ENCODE measurements around the gene NXF1. TPM values are rescaled to one million over a fixed set of nuclear protein-coding genes. Genes with fewer than 3 reads are reported as not detected.
A peak's percentile ranks its signal among the peaks of the same experiment; 100 is the strongest.

Gene NXF1
- total and polyA plus RNA-seq, 7 donors = 20.3 to 68.1 (median 40.2) TPM

DNA sequence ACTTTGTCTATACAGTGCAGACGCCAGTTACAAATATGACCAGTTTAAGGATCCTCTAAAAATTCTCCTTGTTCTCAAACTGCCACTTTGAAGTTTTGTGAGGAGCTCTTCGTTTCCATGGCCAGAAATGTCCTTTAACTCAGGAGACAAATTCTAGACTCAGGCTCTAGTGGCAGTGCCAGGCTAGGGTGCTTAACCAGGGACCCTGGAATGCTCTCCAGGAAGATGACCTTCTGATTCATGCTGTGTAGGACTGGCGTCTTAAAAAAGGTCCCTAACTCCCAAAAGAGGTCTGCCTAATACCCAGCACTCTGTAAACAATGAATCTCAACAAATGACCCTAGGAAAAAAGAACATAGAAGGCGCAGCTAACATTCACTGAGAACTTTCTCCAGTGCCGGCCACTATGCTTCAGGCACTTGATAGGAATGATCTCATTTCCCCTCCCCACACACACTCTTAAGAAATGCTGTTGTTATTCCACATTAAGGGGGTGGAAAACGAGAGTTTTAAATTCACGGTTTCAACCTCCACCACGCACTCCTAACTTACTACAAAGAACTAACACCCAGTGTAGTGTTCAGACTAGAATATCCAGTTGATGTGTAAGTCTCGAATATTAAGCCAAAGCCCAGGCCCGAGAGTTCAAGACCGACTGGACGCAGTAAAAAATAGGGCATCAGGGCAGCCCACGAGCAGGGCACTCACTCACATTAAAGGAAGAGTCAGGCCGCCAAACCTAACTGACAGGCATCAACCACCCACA, 747 bp downstream of the NXF1 start:
- DNase-seq = no peak
- peaks cover 0 to 25% (median 21%) of the 10 kb centered on the region in 4 donors for H3K4me1 ChIP-seq
- intact Hi-C loops (cut with DNase I) = loop anchor here (2.0 kb wide), 1 partner anchor 26 kb away; no protein-coding TSS in a partner anchor
- no peaks in the 10 kb centered on the region for H3K9me3 ChIP-seq
- WGBS, 2 donors = 3 to 6% methylated on average over 14 of the region's 14 CpGs
- no peaks in the 10 kb centered on the region for H3K27me3 ChIP-seq
- peak overlapping the region; percentile 83 to 96 (median 90) for H3K27ac ChIP-seq
- TF ChIP-seq EP300 (IDR thresholded peaks at IDR 0.05) (no peak), POLR2AphosphoS5 (IDR thresholded peaks at IDR 0.05) (no peak), POLR2A (IDR thresholded peaks at IDR 0.05) (no peak)
- TF ChIP-seq, protein P1, sequence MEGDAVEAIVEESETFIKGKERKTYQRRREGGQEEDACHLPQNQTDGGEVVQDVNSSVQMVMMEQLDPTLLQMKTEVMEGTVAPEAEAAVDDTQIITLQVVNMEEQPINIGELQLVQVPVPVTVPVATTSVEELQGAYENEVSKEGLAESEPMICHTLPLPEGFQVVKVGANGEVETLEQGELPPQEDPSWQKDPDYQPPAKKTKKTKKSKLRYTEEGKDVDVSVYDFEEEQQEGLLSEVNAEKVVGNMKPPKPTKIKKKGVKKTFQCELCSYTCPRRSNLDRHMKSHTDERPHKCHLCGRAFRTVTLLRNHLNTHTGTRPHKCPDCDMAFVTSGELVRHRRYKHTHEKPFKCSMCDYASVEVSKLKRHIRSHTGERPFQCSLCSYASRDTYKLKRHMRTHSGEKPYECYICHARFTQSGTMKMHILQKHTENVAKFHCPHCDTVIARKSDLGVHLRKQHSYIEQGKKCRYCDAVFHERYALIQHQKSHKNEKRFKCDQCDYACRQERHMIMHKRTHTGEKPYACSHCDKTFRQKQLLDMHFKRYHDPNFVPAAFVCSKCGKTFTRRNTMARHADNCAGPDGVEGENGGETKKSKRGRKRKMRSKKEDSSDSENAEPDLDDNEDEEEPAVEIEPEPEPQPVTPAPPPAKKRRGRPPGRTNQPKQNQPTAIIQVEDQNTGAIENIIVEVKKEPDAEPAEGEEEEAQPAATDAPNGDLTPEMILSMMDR (IDR thresholded peaks at IDR 0.05) = no peak
- peaks cover 33 to 49% (median 40%) of the 10 kb centered on the region in 4 donors for H3K36me3 ChIP-seq
- H3K4me3 ChIP-seq = peak overlapping the region; percentile 67 to 93 (median 70)

DNA sequence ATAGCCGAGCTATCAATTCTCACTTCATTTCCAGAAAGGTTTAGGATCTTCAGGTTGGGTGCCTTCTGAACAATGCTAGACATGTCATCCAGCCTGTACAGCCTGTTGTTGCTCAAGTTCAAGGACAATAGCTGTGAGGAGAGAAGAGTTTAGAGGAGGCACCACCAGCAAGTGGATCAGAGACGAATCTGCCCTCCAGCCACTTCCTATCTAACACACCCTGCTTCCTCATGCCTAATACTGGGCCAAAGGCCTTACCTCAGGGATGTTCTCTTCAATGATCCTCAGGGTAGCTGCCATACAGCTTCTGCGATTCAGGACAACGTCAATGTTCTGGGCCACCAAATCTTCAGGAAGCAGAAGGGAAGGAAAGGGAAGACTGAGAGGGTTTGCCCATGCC, 4.2 kb downstream of the NXF1 start:
- WGBS, 2 donors = 87 to 94% methylated on average over 4 of the region's 4 CpGs
- no peak for TF ChIP-seq POLR2A (IDR thresholded peaks at IDR 0.05)
- TF ChIP-seq, protein P1 (IDR thresholded peaks at IDR 0.05) = no peak
- TF ChIP-seq POLR2AphosphoS5 (IDR thresholded peaks at IDR 0.05) = no peak
- TF ChIP-seq EP300 (IDR thresholded peaks at IDR 0.05) = no peak
- Histone ChIP-seq H3K9me3 (no peaks in the 10 kb centered on the region), H3K27ac (no peak overlapping the region), H3K4me3 (no peak overlapping the region), H3K36me3 (peaks cover 57 to 76% (median 70%) of the 10 kb centered on the region in 4 donors), H3K27me3 (no peaks in the 10 kb centered on the region), H3K4me1 (peaks cover 0 to 23% (median 19%) of the 10 kb centered on the region in 4 donors)
- no peak for DNase-seq
- intact Hi-C loops (cut with DNase I) = no loop called here

DNA sequence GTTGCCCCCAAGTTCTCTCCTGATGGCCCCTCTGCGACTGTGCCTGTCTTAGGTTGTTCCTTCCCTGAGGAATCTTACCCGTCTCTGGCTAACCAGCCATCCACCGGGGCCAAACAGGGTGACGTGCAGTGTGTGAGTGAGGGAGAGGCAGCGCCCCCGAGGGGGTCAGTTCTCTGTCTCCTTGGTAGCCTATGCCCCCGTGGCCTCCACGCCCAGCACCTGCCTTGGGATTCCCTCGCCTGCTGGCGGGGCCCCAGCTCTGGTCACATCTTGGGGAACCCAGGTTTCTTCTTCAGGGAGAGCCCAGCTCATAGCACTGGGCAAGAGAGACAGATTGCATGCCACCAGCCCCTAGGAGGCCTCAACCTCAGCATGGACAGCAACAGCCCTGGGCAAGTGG, 5.8 kb downstream of the NXF1 start:
- no peaks in the 10 kb centered on the region for H3K9me3 ChIP-seq
- intact Hi-C loops (cut with DNase I) = no loop called here
- H3K36me3 ChIP-seq = peaks cover 73 to 92% (median 86%) of the 10 kb centered on the region in 4 donors
- no peak overlapping the region for H3K27ac ChIP-seq
- H3K27me3 ChIP-seq = no peaks in the 10 kb centered on the region
- 89 to 94% methylated on average over 10 of the region's 10 CpGs for WGBS, 2 donors
- no peak for DNase-seq
- TF ChIP-seq, protein P1 (IDR thresholded peaks at IDR 0.05) = no peak
- TF ChIP-seq POLR2A (IDR thresholded peaks at IDR 0.05) = no peak
- no peak for TF ChIP-seq EP300 (IDR thresholded peaks at IDR 0.05)
- TF ChIP-seq POLR2AphosphoS5 (IDR thresholded peaks at IDR 0.05) = no peak
- H3K4me1 ChIP-seq = peaks cover 0 to 16% (median 13%) of the 10 kb centered on the region in 4 donors
- H3K4me3 ChIP-seq = no peak overlapping the region

DNA sequence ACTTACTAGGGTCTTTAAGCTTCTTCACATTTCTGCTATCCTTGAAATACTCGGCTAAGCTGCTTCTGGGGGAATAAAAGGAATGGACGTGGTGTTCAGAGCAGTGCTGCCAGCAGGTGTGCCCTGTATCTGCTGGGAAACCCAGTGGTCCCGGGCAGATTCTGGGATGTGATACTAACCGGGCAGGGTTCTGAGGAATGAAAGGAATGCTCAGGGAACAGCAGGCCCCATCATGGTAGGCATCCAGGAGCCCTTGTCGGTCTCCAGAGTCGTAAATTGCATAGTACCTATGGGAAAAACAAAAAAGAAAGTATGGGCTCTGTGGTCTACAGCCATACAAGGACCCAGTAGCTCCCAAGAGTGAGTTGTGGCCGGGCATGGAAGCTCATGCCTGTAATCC, 9.0 kb downstream of the NXF1 start:
- Histone ChIP-seq H3K9me3 (no peaks in the 10 kb centered on the region), H3K27me3 (no peaks in the 10 kb centered on the region), H3K36me3 (peaks cover 69 to 93% (median 78%) of the 10 kb centered on the region in 4 donors), H3K4me3 (no peak overlapping the region), H3K4me1 (peaks cover 0 to 11% (median 10%) of the 10 kb centered on the region in 4 donors), H3K27ac (no peak overlapping the region)
- no peak for DNase-seq
- TF ChIP-seq, protein P1 (IDR thresholded peaks at IDR 0.05) = no peak
- TF ChIP-seq POLR2A (IDR thresholded peaks at IDR 0.05) (no peak), POLR2AphosphoS5 (IDR thresholded peaks at IDR 0.05) (no peak), EP300 (IDR thresholded peaks at IDR 0.05) (no peak)
- intact Hi-C loops (cut with DNase I) = no loop called here
- 91% methylated on average over 7 of the region's 7 CpGs for WGBS, 2 donors
